CD1c-positive myeloid dendritic cell (primary cell): ENCODE data around the gene CBY1.

Experiments used
- DNase-seq: peaks from one replicate; pipeline ENCODE4 v3.0.0-alpha.2; 2016; ENCODE audit errors: extremely low spot score

The CBY1 gene

GRCh38 chr22:38721551-38721950 lies 65.1 kb downstream of the CBY1 start:
- DNase-seq: no peak
